SK-N-SH (cell line): Measurements from ENCODE around the gene ABCG4. TPM values are rescaled to one million over a fixed set of nuclear protein-coding genes. Genes with fewer than 3 reads are reported as not detected.

ENCODE experiments used
- CTCF ChIA-PET: fragments of 300-600, 350-600 bp; formaldehyde crosslinking; extraction: SDS; loops from one replicate; lab custom pipeline; 2021; lab: Yijun Ruan, JAX
- POLR2A ChIA-PET: fragments of 350-600 bp; sonication (Branson Sonifier 250); formaldehyde crosslinking; extraction: SDS; loops from one replicate; lab custom pipeline; 2020; ENCODE audit warnings: antibody characterized with exemption, inconsistent platforms; lab: Yijun Ruan, JAX
- DNase-seq: peaks from one replicate; pipeline ENCODE4 v3.0.0; 2012
- H2AFZ ChIP-seq: fragments of 200-600 bp; sonication (generic); 2 replicates; pipeline ENCODE4 v1.8.1; 2016; ENCODE audit warnings: antibody characterized with exemption, mild to moderate bottlenecking, low read depth
- H3F3A ChIP-seq: fragments of 200-600 bp; sonication (generic); replicated peaks from 2 replicates; pipeline ENCODE3; 2016; ENCODE audit warnings: antibody characterized with exemption, mild to moderate bottlenecking; ENCODE audit not compliant: insufficient read depth
- H3K27ac ChIP-seq, 2 experiments: fragments of 200-500 bp in 1 of 2; fragments of 200-600 bp in 1 of 2; sonication (Bioruptor generic) in 1 of 2; sonication (generic), shearing (Covaris generic) in 1 of 2; 2 replicates each; pipeline versions ENCODE4 v1.5.1 to v1.6.1; 2014 to 2016; ENCODE audit warnings: low read depth in 2 of 2, inconsistent platforms in 1 of 2, low read length in 1 of 2, mild to moderate bottlenecking in 1 of 2, mixed read lengths in 1 of 2
- H3K27me3 ChIP-seq: fragments of 200-600 bp; sonication (generic), shearing (Covaris generic); 2 replicates; pipeline ENCODE4 v1.6.1; 2016; ENCODE audit warnings: mixed run types; ENCODE audit not compliant: insufficient read depth
- H3K36me3 ChIP-seq, 2 experiments: fragments of 200-500 bp in 1 of 2; fragments of 200-600 bp in 1 of 2; sonication (Bioruptor generic) in 1 of 2; sonication (generic) in 1 of 2; replicated peaks in 1 of 2; 2 replicates each; pipeline versions ENCODE3 to v1.5.1; 2014 to 2016; ENCODE audit warnings: low read length in 1 of 2, mild to moderate bottlenecking in 1 of 2; ENCODE audit not compliant: insufficient read depth in 2 of 2, control insufficient read depth in 1 of 2
- H3K4me1 ChIP-seq, 2 experiments: fragments of 200-500 bp in 1 of 2; fragments of 200-600 bp in 1 of 2; sonication (Bioruptor generic) in 1 of 2; sonication (generic), shearing (Covaris generic) in 1 of 2; 2 replicates each; pipeline versions ENCODE4 v1.5.1 to v1.6.1; 2014 to 2016; ENCODE audit warnings: low read depth in 1 of 2, low read length in 1 of 2, mixed run types in 1 of 2; ENCODE audit not compliant: insufficient read depth in 2 of 2, control insufficient read depth in 1 of 2
- H3K4me2 ChIP-seq: fragments of 200-600 bp; sonication (generic), shearing (Covaris generic); 2 replicates; pipeline ENCODE4 v1.6.1; 2017; ENCODE audit warnings: mixed run types
- H3K4me3 ChIP-seq, 2 experiments: fragments of 200-500 bp in 1 of 2; fragments of 200-600 bp in 1 of 2; sonication (Bioruptor generic) in 1 of 2; sonication (generic), shearing (Covaris generic) in 1 of 2; 2 replicates each; pipeline versions ENCODE4 v1.5.1 to v1.8.1; 2014 to 2016; ENCODE audit warnings: low read depth in 2 of 2, inconsistent platforms in 1 of 2, low read length in 1 of 2, mild to moderate bottlenecking in 1 of 2, mixed read lengths in 1 of 2, moderate library complexity in 1 of 2
- H3K79me2 ChIP-seq: fragments of 200-600 bp; sonication (generic); 2 replicates; pipeline ENCODE4 v1.8.1; 2017; ENCODE audit warnings: mild to moderate bottlenecking; ENCODE audit not compliant: insufficient read depth
- H3K9ac ChIP-seq: fragments of 200-600 bp; sonication (generic); 2 replicates; pipeline ENCODE4 v1.6.1; 2017; ENCODE audit warnings: mixed run types
- H3K9me2 ChIP-seq: fragments of 200-600 bp; sonication (generic); 2 replicates; pipeline ENCODE4 v1.6.1; 2017; ENCODE audit warnings: mixed run types
- H3K9me3 ChIP-seq: fragments of 200-600 bp; sonication (generic); 2 replicates; pipeline ENCODE4 v1.6.1; 2017; ENCODE audit warnings: mixed run types, mild to moderate bottlenecking, moderate library complexity
- H4K20me1 ChIP-seq: fragments of 200-600 bp; sonication (generic); 2 replicates; pipeline ENCODE4 v1.6.1; 2017; ENCODE audit warnings: mild to moderate bottlenecking, mixed run types; ENCODE audit not compliant: insufficient read depth
- CHD2 ChIP-seq: fragments of 150-350 bp; IDR thresholded peaks from 2 replicates; pipeline ENCODE4 v1.6.1; 2018; ENCODE audit warnings: low read length; ENCODE audit not compliant: partially characterized antibody
- EP300 ChIP-seq, 2 experiments: IDR thresholded peaks; 2 replicates each; pipeline versions ENCODE4 v1.4.0 to v1.6.1; 2012; ENCODE audit warnings: borderline replicate concordance in 1 of 2, low read depth in 1 of 2, low read length in 1 of 2
- EZH2phosphoT487 ChIP-seq: fragments of 200-600 bp; sonication (generic); IDR thresholded peaks from 2 replicates; pipeline ENCODE4 v1.6.1; 2017; ENCODE audit warnings: low read depth, mixed run types, mild to moderate bottlenecking, antibody characterized with exemption, moderate library complexity, borderline replicate concordance
- FOSL2 ChIP-seq: IDR thresholded peaks from 2 replicates; pipeline ENCODE4 v1.4.0; 2012; ENCODE audit warnings: low read depth, mild to moderate bottlenecking, moderate library complexity, borderline replicate concordance
- FOXJ3 ChIP-seq: sonication (generic); formaldehyde crosslinking; IDR thresholded peaks from 2 replicates; pipeline ENCODE4 v1.5.1; 2020; ENCODE audit warnings: mild to moderate bottlenecking, missing genetic modification reagents
- FOXM1 ChIP-seq: IDR thresholded peaks from 2 replicates; pipeline ENCODE4 v1.4.0; 2012; ENCODE audit warnings: low read depth, mild to moderate bottlenecking
- GABPA ChIP-seq: IDR thresholded peaks from 2 replicates; pipeline ENCODE4 v1.4.0; 2012; ENCODE audit warnings: low read depth, mild to moderate bottlenecking
- JUND ChIP-seq: IDR thresholded peaks from 2 replicates; pipeline ENCODE4 v1.4.0; 2012
- NRF1 ChIP-seq: IDR thresholded peaks from 2 replicates; pipeline ENCODE4 v1.6.1; 2012; ENCODE audit warnings: low read depth, mild to moderate bottlenecking, low read length
- RAD21 ChIP-seq: IDR thresholded peaks from 2 replicates; pipeline ENCODE4 v1.6.1; 2012; ENCODE audit warnings: mild to moderate bottlenecking, low read length
- RFX5 ChIP-seq: IDR thresholded peaks from 2 replicates; pipeline ENCODE4 v1.6.1; 2012; ENCODE audit warnings: mild to moderate bottlenecking, improper control_type of control experiment, low read length
- RXRA ChIP-seq: IDR thresholded peaks from 2 replicates; pipeline ENCODE4 v1.4.0; 2012; ENCODE audit warnings: low read depth, mild to moderate bottlenecking, borderline replicate concordance
- SIN3A ChIP-seq: IDR thresholded peaks from 2 replicates; pipeline ENCODE4 v1.6.1; 2012; ENCODE audit warnings: low read depth, mild to moderate bottlenecking, low read length, moderate library complexity, borderline replicate concordance
- SMC3 ChIP-seq: IDR thresholded peaks from 2 replicates; pipeline ENCODE4 v1.6.1; 2012; ENCODE audit warnings: low read depth, low read length, improper control_type of control experiment
- TCF12 ChIP-seq: IDR thresholded peaks from 2 replicates; pipeline ENCODE4 v1.4.0; 2012
- YY1 ChIP-seq: IDR thresholded peaks from 2 replicates; pipeline ENCODE4 v1.4.0; 2012; ENCODE audit warnings: low read depth, mild to moderate bottlenecking
- WGBS: methylation state at CpG from one replicate; pipeline ENCODE4 v1.1.6; 2017; ENCODE audit warnings: low lambda C conversion rate; 5-methylcytosine and 5-hydroxymethylcytosine counted together
- polyA plus RNA-seq, 3 experiments: library from polyadenylated mRNA; depleted of rRNA; stranded (reverse); fragments of >200 nt; gene quantifications; 2 replicates each; pipeline ENCODE4 v1.2.3, GENCODE V29; 2012
- TF ChIP-seq, protein P1 (sequence below): fragments of 200-600 bp; sonication (generic); IDR thresholded peaks from 2 replicates; pipeline ENCODE4 v1.6.1; 2017; ENCODE audit warnings: antibody characterized with exemption, mild to moderate bottlenecking, moderate library complexity
- TF ChIP-seq, protein P2 (sequence below): fragments of 150-350 bp; IDR thresholded peaks from 2 replicates; pipeline ENCODE4 v1.6.1; 2017; ENCODE audit warnings: antibody characterized with exemption, low read length, low read depth, borderline replicate concordance
- TF ChIP-seq, protein P3 (sequence below): IDR thresholded peaks from 2 replicates; pipeline ENCODE4 v1.6.1; 2012; ENCODE audit warnings: mild to moderate bottlenecking, low read depth, low read length, moderate library complexity
- TF ChIP-seq, protein P4 (sequence below): IDR thresholded peaks from 2 replicates; pipeline ENCODE4; 2012
- TF ChIP-seq, protein P5 (sequence below): IDR thresholded peaks from 2 replicates; pipeline ENCODE4 v1.4.0; 2012; ENCODE audit warnings: low read depth, borderline replicate concordance

The ABCG4 gene
- polyA plus RNA-seq, 1 of the 3 experiments (the other 2 are of a cell fraction) = 0.72 TPM

DNA sequence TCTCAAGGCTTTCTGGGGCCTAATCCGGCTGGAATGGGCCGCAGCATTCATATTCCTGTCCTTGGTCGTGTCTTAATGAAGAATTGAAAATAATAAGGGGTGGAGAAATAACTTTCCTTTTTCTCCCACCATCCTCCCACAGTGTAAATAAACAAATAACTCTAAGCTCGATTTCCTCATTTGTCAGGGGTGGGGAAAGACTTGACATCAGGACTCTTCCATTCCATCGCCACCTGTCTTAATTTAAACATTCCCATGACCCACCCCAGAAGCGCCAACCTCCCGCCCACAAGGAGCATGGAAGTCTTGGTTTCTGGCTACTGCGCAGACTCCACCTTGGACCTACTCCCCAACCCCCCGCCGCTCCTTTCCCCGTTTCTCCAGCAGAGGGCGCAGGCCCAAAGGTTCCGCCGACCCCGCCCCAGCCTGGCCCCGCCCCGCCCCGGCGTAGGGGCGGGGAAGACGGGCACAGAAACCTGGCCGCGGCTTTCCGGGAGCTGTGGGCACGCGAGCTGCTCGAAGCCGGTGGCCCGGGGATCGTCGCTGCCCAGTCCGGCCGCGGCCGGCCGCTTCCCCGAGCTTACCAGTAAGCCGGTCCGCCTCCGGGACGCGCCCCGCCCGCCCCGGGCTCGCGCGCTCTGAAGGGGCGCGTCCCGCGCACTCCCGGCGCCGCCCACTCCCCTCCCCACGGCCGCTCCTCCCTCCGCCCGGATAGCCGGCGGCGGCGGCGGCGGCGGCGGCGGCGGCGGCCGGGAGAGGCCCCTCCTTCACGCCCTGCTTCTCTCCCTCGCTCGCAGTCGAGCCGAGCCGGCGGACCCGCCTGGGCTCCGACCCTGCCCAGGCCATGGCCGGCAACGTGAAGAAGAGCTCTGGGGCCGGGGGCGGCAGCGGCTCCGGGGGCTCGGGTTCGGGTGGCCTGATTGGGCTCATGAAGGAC lies 57.0 kb downstream of the ABCG4 start, which contains the start of gene CBL:
TSS of gene CBL (plus strand) at position 766 of the 937 bp plus-strand sequence. CDS start at position 845, 79 bp downstream.
- CTCF ChIA-PET = interaction anchor here (0.6 to 4.4 kb wide), 52 partner anchors 9 to 269 kb away, joined by 3 to 33 read pairs (median 4); partner anchors contain the start of genes DPAGT1, MCAM, NLRX1 and RNF26
- POLR2A ChIA-PET = interaction anchor here (0.6 to 1.6 kb wide), 3 partner anchors 53 to 133 kb away, joined by 3 to 5 read pairs (median 5); partner anchors contain the start of gene MCAM
- peak within 1 kb of the TSS; percentile 95 for H3K9ac ChIP-seq
- H2AFZ ChIP-seq = peak within 1 kb of the TSS; percentile 97
- peaks cover 0 to 5% of the 10 kb centered on the region in 2 experiments for H3K36me3 ChIP-seq
- H3K27ac ChIP-seq = peak within 1 kb of the TSS; percentile 90
- H3K79me2 ChIP-seq = peaks cover 46% of the 10 kb centered on the region
- peaks cover 5 to 7% of the 10 kb centered on the region in 2 experiments; a peak in 3 of 4 replicates for H3K4me1 ChIP-seq
- no peaks in the 10 kb centered on the region for H3K9me2 ChIP-seq
- no peaks in the 10 kb centered on the region for H3K9me3 ChIP-seq
- H3K27me3 ChIP-seq = no peaks in the 10 kb centered on the region
- H3K4me3 ChIP-seq = peak within 1 kb of the TSS; percentile 78 to 99
- H4K20me1 ChIP-seq = peaks cover 36% of the 10 kb centered on the region
- H3F3A ChIP-seq = peaks cover 2% of the 10 kb centered on the region
- 3% methylated on average over 11 of the region's 88 CpGs for WGBS
- peak within 1 kb of the TSS; percentile 85 for H3K4me2 ChIP-seq
- DNase-seq = peak; percentile 98
- TF ChIP-seq FOSL2 (no peak), SIN3A (no peak), FOXJ3 (no peak), NRF1 (peak; percentile 74), RXRA (no peak), TCF12 (no peak), GABPA (no peak), YY1 (peak; percentile 50), JUND (no peak), RFX5 (0 out of 2 replicates have a peak, but pooled peaks have one; percentile 21), FOXM1 (no peak), RAD21 (peak; percentile 57), EZH2phosphoT487 (no peak), CHD2 (peak; percentile 83), EP300 (IDR thresholded peaks at IDR 0.05; ENCODE audit: borderline replicate concordance in 1 of 2, low read depth in 1 of 2, low read length in 1 of 2) (peak in 1 of 2 experiments; percentile 46; a peak in 1 of 4 replicates), SMC3 (peak; percentile 64)
- TF ChIP-seq, protein P1, sequence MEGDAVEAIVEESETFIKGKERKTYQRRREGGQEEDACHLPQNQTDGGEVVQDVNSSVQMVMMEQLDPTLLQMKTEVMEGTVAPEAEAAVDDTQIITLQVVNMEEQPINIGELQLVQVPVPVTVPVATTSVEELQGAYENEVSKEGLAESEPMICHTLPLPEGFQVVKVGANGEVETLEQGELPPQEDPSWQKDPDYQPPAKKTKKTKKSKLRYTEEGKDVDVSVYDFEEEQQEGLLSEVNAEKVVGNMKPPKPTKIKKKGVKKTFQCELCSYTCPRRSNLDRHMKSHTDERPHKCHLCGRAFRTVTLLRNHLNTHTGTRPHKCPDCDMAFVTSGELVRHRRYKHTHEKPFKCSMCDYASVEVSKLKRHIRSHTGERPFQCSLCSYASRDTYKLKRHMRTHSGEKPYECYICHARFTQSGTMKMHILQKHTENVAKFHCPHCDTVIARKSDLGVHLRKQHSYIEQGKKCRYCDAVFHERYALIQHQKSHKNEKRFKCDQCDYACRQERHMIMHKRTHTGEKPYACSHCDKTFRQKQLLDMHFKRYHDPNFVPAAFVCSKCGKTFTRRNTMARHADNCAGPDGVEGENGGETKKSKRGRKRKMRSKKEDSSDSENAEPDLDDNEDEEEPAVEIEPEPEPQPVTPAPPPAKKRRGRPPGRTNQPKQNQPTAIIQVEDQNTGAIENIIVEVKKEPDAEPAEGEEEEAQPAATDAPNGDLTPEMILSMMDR = peak; percentile 78
- TF ChIP-seq, protein P2, sequence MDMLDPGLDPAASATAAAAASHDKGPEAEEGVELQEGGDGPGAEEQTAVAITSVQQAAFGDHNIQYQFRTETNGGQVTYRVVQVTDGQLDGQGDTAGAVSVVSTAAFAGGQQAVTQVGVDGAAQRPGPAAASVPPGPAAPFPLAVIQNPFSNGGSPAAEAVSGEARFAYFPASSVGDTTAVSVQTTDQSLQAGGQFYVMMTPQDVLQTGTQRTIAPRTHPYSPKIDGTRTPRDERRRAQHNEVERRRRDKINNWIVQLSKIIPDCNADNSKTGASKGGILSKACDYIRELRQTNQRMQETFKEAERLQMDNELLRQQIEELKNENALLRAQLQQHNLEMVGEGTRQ = no peak
- TF ChIP-seq, protein P3, sequence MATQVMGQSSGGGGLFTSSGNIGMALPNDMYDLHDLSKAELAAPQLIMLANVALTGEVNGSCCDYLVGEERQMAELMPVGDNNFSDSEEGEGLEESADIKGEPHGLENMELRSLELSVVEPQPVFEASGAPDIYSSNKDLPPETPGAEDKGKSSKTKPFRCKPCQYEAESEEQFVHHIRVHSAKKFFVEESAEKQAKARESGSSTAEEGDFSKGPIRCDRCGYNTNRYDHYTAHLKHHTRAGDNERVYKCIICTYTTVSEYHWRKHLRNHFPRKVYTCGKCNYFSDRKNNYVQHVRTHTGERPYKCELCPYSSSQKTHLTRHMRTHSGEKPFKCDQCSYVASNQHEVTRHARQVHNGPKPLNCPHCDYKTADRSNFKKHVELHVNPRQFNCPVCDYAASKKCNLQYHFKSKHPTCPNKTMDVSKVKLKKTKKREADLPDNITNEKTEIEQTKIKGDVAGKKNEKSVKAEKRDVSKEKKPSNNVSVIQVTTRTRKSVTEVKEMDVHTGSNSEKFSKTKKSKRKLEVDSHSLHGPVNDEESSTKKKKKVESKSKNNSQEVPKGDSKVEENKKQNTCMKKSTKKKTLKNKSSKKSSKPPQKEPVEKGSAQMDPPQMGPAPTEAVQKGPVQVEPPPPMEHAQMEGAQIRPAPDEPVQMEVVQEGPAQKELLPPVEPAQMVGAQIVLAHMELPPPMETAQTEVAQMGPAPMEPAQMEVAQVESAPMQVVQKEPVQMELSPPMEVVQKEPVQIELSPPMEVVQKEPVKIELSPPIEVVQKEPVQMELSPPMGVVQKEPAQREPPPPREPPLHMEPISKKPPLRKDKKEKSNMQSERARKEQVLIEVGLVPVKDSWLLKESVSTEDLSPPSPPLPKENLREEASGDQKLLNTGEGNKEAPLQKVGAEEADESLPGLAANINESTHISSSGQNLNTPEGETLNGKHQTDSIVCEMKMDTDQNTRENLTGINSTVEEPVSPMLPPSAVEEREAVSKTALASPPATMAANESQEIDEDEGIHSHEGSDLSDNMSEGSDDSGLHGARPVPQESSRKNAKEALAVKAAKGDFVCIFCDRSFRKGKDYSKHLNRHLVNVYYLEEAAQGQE = 0 out of 2 replicates have a peak, but pooled peaks have one; percentile 27
- TF ChIP-seq, protein P4, sequence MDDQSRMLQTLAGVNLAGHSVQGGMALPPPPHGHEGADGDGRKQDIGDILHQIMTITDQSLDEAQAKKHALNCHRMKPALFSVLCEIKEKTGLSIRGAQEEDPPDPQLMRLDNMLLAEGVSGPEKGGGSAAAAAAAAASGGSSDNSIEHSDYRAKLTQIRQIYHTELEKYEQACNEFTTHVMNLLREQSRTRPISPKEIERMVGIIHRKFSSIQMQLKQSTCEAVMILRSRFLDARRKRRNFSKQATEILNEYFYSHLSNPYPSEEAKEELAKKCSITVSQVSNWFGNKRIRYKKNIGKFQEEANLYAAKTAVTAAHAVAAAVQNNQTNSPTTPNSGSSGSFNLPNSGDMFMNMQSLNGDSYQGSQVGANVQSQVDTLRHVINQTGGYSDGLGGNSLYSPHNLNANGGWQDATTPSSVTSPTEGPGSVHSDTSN = no peak
- TF ChIP-seq, protein P5, sequence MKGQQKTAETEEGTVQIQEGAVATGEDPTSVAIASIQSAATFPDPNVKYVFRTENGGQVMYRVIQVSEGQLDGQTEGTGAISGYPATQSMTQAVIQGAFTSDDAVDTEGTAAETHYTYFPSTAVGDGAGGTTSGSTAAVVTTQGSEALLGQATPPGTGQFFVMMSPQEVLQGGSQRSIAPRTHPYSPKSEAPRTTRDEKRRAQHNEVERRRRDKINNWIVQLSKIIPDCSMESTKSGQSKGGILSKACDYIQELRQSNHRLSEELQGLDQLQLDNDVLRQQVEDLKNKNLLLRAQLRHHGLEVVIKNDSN = no peak
